HepG2 (cell line): ENCODE results near the gene SPRN. TPM values are rescaled to one million over a fixed set of nuclear protein-coding genes. Genes with fewer than 3 reads are reported as not detected.

Source experiments
- ATAC-seq: fragments of 200-7000 bp; cut with Tn5 transposase; 3 replicates; pipeline ENCODE4 v1.9.1; 2020; ENCODE audit warnings: mild to moderate bottlenecking, moderate library complexity
- BruUV-seq: library from RNA; stranded (reverse); fragments of 400-500 nt; replicated peaks from 2 replicates; lab custom pipeline; 2021; lab: Mats Ljungman, UMichigan
- CTCF ChIA-PET: fragments of 300-600 bp; formaldehyde crosslinking; extraction: SDS; loops from one replicate; lab custom pipeline; 2021; ENCODE audit warnings: low total read pairs, inconsistent platforms, low intra/inter-chr PET ratio; lab: Yijun Ruan, JAX
- POLR2A ChIA-PET: fragments of 350-600 bp; sonication (Branson Sonifier 250); formaldehyde crosslinking; loops from one replicate; lab custom pipeline; 2020; ENCODE audit warnings: antibody characterized with exemption, inconsistent platforms; lab: Yijun Ruan, JAX
- DNase-seq: peaks from one replicate; pipeline ENCODE4 v3.0.0-alpha.2; 2015; ENCODE audit warnings: low spot score
- FAIRE-seq: peaks from 3 replicates; lab custom pipeline; 2011; peaks lifted over from hg19 to GRCh38; lab: Jason Lieb, UNC
- H2AFZ ChIP-seq: one replicate; pipeline ENCODE4 v1.6.1; 2011; ENCODE audit warnings: low read length, inconsistent platforms
- H3K27ac ChIP-seq: fragments of 300-600 bp; 3 replicates; pipeline ENCODE4 v1.8.0; 2011; ENCODE audit warnings: mixed run types, mild to moderate bottlenecking, mixed read lengths, low read length, inconsistent platforms; ENCODE audit not compliant: insufficient read depth; ENCODE audit errors: extremely low read length
- H3K27me3 ChIP-seq, 2 experiments: fragments of 200-600 bp in 1 of 2; 2 replicates in 1 of 2; 3 replicates in 1 of 2; pipeline versions ENCODE4 v1.6.0 to v1.8.0; 2011; ENCODE audit warnings: low read length in 2 of 2, mild to moderate bottlenecking in 2 of 2, moderate library complexity in 2 of 2, inconsistent platforms in 1 of 2; ENCODE audit not compliant: insufficient read depth in 2 of 2, control insufficient read depth in 1 of 2
- H3K36me3 ChIP-seq, 2 experiments: fragments of 200-600 bp in 1 of 2; replicated peaks in 1 of 2; 2 replicates in 1 of 2; 3 replicates in 1 of 2; pipeline versions ENCODE4 v1.5.1 to v1.8.0; 2011; ENCODE audit warnings: low read length in 2 of 2, inconsistent platforms in 1 of 2; ENCODE audit not compliant: insufficient read depth in 2 of 2, control insufficient read depth in 1 of 2
- H3K4me1 ChIP-seq: 2 replicates; pipeline ENCODE4 v1.5.1; 2012; ENCODE audit warnings: low read length, inconsistent platforms; ENCODE audit not compliant: insufficient read depth
- H3K4me2 ChIP-seq: 2 replicates; pipeline ENCODE4 v1.6.0; 2011; ENCODE audit warnings: low read depth, low read length, inconsistent platforms
- H3K4me3 ChIP-seq, 3 experiments: fragments of 200-600 bp in 1 of 3; sonication (generic), shearing (Covaris generic) in 1 of 3; replicated peaks in 1 of 3; 2 replicates each; pipeline ENCODE4 v1.5.1; 2011 to 2016; ENCODE audit warnings: low read length in 3 of 3, inconsistent platforms in 2 of 3, low read depth in 2 of 3, mild to moderate bottlenecking in 2 of 3, control low read depth in 1 of 3, mixed read lengths in 1 of 3; ENCODE audit not compliant: insufficient read depth in 1 of 3
- H3K79me2 ChIP-seq: one replicate; pipeline ENCODE4 v1.6.1; 2011; ENCODE audit warnings: low read length, inconsistent platforms; ENCODE audit not compliant: insufficient read depth
- H3K9ac ChIP-seq: 2 replicates; pipeline ENCODE4 v1.6.0; 2011; ENCODE audit warnings: mild to moderate bottlenecking, low read depth, low read length, inconsistent platforms; ENCODE audit not compliant: insufficient read depth
- H3K9me3 ChIP-seq: 2 replicates; pipeline ENCODE4 v1.5.1; 2012; ENCODE audit warnings: mild to moderate bottlenecking, low read length
- H4K20me1 ChIP-seq: 2 replicates; pipeline ENCODE4 v1.6.0; 2011; ENCODE audit warnings: inconsistent platforms, mild to moderate bottlenecking, low read length, moderate library complexity; ENCODE audit not compliant: insufficient read depth
- BRD4 ChIP-seq: sonication (generic); formaldehyde crosslinking; IDR thresholded peaks from 2 replicates; pipeline ENCODE4 v1.4.0; 2020; ENCODE audit warnings: missing genetic modification reagents
- CREB1 ChIP-seq, 2 experiments: fragments of 450-650 bp in 1 of 2; IDR thresholded peaks; 2 replicates each; pipeline ENCODE4 v1.6.1; 2016 to 2017; ENCODE audit warnings: control low read depth in 1 of 2, mild to moderate bottlenecking in 1 of 2, missing compliant biosample characterization in 1 of 2, missing genetic modification characterization in 1 of 2
- DRAP1 ChIP-seq: IDR thresholded peaks from 2 replicates; pipeline ENCODE4 v1.6.1; 2016; ENCODE audit warnings: missing genetic modification reagents, missing compliant biosample characterization
- MXD1 ChIP-seq: sonication (generic); formaldehyde crosslinking; IDR thresholded peaks from 2 replicates; pipeline ENCODE4 v1.4.0; 2020; ENCODE audit warnings: mild to moderate bottlenecking, missing genetic modification reagents
- RAD51 ChIP-seq: fragments of 450-650 bp; IDR thresholded peaks from 2 replicates; pipeline ENCODE4 v1.6.1; 2016; ENCODE audit warnings: borderline replicate concordance
- SALL1 ChIP-seq: sonication (generic); formaldehyde crosslinking; IDR thresholded peaks from 2 replicates; pipeline ENCODE4 v1.8.0; 2022; ENCODE audit warnings: mild to moderate bottlenecking, missing genetic modification reagents
- SP4 ChIP-seq: sonication (generic); formaldehyde crosslinking; IDR thresholded peaks from 2 replicates; pipeline ENCODE4 v1.8.1; 2023; ENCODE audit warnings: mild to moderate bottlenecking, missing genetic modification reagents
- WGBS: methylation state at CpG from one replicate; pipeline ENCODE4 v1.1.6; 2017; ENCODE audit warnings: low lambda C conversion rate; 5-methylcytosine and 5-hydroxymethylcytosine counted together
- in situ Hi-C: cut with HindIII; loops from 2 replicates; pipeline ENCODE4 v1.10.0; 2017; ENCODE audit warnings: low pct_unique_long_range_greater_than_20kb; ENCODE audit not compliant: extremely low pct_ligation_motif_present
- intact Hi-C: fragments of 100-400 bp; cut with micrococcal nuclease; formaldehyde crosslinking; loops from one replicate; pipeline ENCODE4 v1.10.0; 2022; ENCODE audit not compliant: unreplicated experiment
- polyA plus RNA-seq, 8 experiments: library from polyadenylated mRNA; depleted of rRNA in 3 of 8; stranded (reverse) in 7 of 8; unstranded in 1 of 8; fragments of >200 nt; fragmentation: Illumina TruSeq in 4 of 8; extraction: Trizol in 4 of 8; gene quantifications; 2 replicates each; pipeline versions ENCODE4 v1.2.1 to v1.2.3, GENCODE V29; 2011 to 2016; ENCODE audit warnings: low read depth in 4 of 8, missing spikeins in 1 of 8, mixed read lengths in 1 of 8; ENCODE audit not compliant: insufficient read depth in 1 of 8
- total RNA-seq, 5 experiments: library from RNA; depleted of rRNA; stranded (reverse); fragments of >200 nt; fragmentation: Illumina TruSeq; extraction: Trizol; gene quantifications; 2 replicates each; pipeline ENCODE4 v1.2.3, GENCODE V29; 2016; ENCODE audit warnings: low read depth in 1 of 5
- TF ChIP-seq, protein P1 (sequence below): sonication (generic); formaldehyde crosslinking; IDR thresholded peaks from 2 replicates; pipeline ENCODE4 v1.8.0; 2022; ENCODE audit warnings: missing genetic modification reagents, mild to moderate bottlenecking, inconsistent platforms, borderline replicate concordance
- TF ChIP-seq, protein P2 (sequence below): sonication (generic); formaldehyde crosslinking; IDR thresholded peaks from 2 replicates; pipeline ENCODE4 v1.5.1; 2020; ENCODE audit warnings: mild to moderate bottlenecking, missing genetic modification reagents, borderline replicate concordance

Gene SPRN
- total and polyA plus RNA-seq, 2 of the 13 experiments (the other 11 are each of a cell fraction or from before 2014, with no cell fraction given): not detected

- FAIRE-seq (no peak), DNase-seq (no peak), ATAC-seq (no peak)
- Histone ChIP-seq H3K79me2 (peaks cover 5% of the 10 kb centered on the region), H3K36me3 (peaks cover 1 to 6% of the 10 kb centered on the region in 2 experiments; a peak in 4 of 5 replicates), H3K4me3 (no peak overlapping the region), H3K27me3 (peaks cover 0 to 3% of the 10 kb centered on the region in 2 experiments; a peak in 1 of 5 replicates), H3K27ac (no peak overlapping the region), H2AFZ (no peak overlapping the region), H3K9ac (no peak overlapping the region), H4K20me1 (no peaks in the 10 kb centered on the region), H3K4me2 (no peak overlapping the region), H3K9me3 (no peaks in the 10 kb centered on the region), H3K4me1 (peaks cover 37% of the 10 kb centered on the region)
- TF ChIP-seq CREB1 (IDR thresholded peaks at IDR 0.05): peak; percentile 38; the same call in 1 of the 2 replicates
- TF ChIP-seq CREB1 (CRISPR knock-in tag; IDR thresholded peaks at IDR 0.05): no peak
- no peak for TF ChIP-seq MXD1 (CRISPR knock-in tag)
- intact Hi-C loops: loop anchor here (10.0 kb wide), 1 partner anchor 51 kb away; no protein-coding TSS in a partner anchor
- in situ Hi-C loops: no loop called here
- 70% methylated on average over 12 of the region's 12 CpGs for WGBS
- BruUV-seq: no TSS peak
- ChIA-PET CTCF (no interaction called here), POLR2A (interaction anchor here (1.0 to 1.4 kb wide), 2 partner anchors 18 to 28 kb away, joined by 3 to 5 read pairs; partner anchors contain the start of gene FUOM)
These were observed 48.9 kb downstream of the SPRN start for GRCh38 chr10:133375357-133376115.

- Histone ChIP-seq H3K27ac (peak within 1 kb of the TSS; percentile 66), H3K4me1 (peaks cover 37% of the 10 kb centered on the region), H3K79me2 (peaks cover 5% of the 10 kb centered on the region), H2AFZ (no peak within 1 kb of the TSS), H3K4me2 (peak within 1 kb of the TSS; percentile 77), H3K4me3 (peak within 1 kb of the TSS; percentile 65 to 100 (median 91); a peak in 5 of 6 replicates), H3K9me3 (no peaks in the 10 kb centered on the region), H3K9ac (peak within 1 kb of the TSS; percentile 85), H3K27me3 (peaks cover 0 to 3% of the 10 kb centered on the region in 2 experiments; a peak in 1 of 5 replicates), H3K36me3 (peaks cover 14 to 26% of the 10 kb centered on the region in 2 experiments; a peak in 4 of 5 replicates), H4K20me1 (no peaks in the 10 kb centered on the region)
- intact Hi-C loops: loop anchor here (2.0 to 10.0 kb wide), 2 partner anchors 15 to 49 kb away; partner anchors contain the start of gene FUOM
- ChIA-PET POLR2A (interaction anchor here (0.7 to 4.5 kb wide), 8 partner anchors 9 to 147 kb away, joined by 3 to 55 read pairs (median 4); partner anchors contain the start of genes FUOM and PRAP1), CTCF (no interaction called here)
- ATAC-seq (peak; percentile 96), FAIRE-seq (no peak), DNase-seq (peak; percentile 84)
- in situ Hi-C loops: no loop called here
- TSS peak; percentile 92 for BruUV-seq
- WGBS: 22% methylated on average over 11 of the region's 89 CpGs
- TF ChIP-seq BRD4 (CRISPR knock-in tag): peak; percentile 65; the same call in 1 of the 2 replicates
- peak; percentile 82 for TF ChIP-seq SP4
- TF ChIP-seq, protein P1, sequence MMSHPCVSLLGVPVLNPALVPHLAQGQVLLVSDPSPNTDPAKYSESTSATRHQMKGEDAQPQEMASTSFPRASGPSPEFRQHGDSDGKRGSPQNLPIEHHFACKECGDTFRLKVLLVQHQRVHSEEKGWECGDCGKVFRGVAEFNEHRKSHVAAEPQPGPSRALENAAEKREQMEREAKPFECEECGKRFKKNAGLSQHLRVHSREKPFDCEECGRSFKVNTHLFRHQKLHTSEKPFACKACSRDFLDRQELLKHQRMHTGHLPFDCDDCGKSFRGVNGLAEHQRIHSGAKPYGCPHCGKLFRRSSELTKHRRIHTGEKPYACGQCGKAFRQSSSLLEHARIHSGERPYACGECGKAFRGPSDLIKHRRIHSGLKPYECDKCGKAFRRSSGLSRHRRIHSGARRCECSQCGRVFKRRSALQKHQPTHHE (CRISPR knock-in tag): 0 out of 2 replicates have a peak, but pooled peaks have one; percentile 28
- peak; percentile 62 for TF ChIP-seq SALL1
- TF ChIP-seq RAD51: no peak
- TF ChIP-seq DRAP1 (CRISPR knock-in tag): peak; percentile 97
- TF ChIP-seq, protein P2, sequence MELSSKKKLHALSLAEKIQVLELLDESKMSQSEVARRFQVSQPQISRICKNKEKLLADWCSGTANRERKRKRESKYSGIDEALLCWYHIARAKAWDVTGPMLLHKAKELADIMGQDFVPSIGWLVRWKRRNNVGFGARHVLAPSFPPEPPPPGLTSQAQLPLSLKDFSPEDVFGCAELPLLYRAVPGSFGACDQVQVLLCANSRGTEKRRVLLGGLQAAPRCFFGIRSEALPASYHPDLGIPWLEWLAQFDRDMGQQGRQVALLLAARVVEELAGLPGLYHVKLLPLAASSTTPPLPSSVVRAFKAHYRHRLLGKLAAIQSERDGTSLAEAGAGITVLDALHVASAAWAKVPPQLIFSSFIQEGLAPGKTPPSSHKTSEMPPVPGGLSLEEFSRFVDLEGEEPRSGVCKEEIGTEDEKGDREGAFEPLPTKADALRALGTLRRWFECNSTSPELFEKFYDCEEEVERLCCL: no peak
These were observed 51.0 kb downstream of the SPRN start, which contains the start of gene ECHS1 for GRCh38 chr10:133373174-133374090. ECHS1 (minus strand) TSS chr10:133373354; CDS start chr10:133373333, 21 bp downstream.
